GM18511 (cell line): ENCODE results near the gene GAB1.

ENCODE experiments used
- ATAC-seq: cut with Tn5 transposase; IDR thresholded peaks from one replicate; pipeline ENCODE4 v1.9.1; 2021; ENCODE audit warnings: mild to moderate bottlenecking, moderate library complexity; ENCODE audit not compliant: unreplicated experiment

GAB1 gene

DNA sequence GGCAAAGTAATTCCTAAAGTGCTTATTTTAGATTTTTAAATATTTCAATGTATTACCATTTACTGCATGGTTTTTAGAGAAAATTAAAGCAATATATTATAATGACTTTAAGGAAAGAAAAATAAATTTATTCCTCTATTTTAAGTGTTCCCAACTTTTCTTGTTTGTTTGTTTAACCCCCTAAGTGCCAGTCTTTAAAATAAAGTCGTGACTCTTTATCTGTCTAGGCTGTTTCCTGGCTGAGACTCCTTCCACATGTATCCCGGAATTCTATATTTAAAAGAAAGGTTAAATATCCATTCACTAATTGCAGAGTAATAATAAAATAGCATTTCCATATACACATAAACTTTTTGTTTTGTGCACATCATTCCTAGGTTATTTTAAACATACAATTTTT, 71.2 kb downstream of the GAB1 start:
- ATAC-seq = no peak

DNA sequence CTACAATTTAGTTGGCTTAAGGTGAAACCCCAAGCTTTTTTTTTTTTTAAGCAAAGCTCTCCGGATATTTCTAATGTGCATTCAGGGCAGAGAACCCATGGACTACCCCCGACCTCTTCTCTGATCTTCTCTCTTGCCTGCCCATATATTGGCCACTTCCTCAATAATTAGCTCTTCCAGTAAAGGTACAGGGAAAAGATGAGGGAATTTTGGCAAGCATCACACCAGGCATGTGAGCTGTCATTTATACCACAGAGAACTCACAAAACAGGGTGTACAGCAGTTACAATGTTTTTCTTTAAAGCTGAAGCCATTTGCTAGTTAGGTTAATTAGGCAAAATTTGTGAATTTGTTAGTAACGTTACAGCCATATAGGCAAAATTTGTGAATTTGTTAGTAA, 73.3 kb downstream of the GAB1 start:
- ATAC-seq = no peak

DNA sequence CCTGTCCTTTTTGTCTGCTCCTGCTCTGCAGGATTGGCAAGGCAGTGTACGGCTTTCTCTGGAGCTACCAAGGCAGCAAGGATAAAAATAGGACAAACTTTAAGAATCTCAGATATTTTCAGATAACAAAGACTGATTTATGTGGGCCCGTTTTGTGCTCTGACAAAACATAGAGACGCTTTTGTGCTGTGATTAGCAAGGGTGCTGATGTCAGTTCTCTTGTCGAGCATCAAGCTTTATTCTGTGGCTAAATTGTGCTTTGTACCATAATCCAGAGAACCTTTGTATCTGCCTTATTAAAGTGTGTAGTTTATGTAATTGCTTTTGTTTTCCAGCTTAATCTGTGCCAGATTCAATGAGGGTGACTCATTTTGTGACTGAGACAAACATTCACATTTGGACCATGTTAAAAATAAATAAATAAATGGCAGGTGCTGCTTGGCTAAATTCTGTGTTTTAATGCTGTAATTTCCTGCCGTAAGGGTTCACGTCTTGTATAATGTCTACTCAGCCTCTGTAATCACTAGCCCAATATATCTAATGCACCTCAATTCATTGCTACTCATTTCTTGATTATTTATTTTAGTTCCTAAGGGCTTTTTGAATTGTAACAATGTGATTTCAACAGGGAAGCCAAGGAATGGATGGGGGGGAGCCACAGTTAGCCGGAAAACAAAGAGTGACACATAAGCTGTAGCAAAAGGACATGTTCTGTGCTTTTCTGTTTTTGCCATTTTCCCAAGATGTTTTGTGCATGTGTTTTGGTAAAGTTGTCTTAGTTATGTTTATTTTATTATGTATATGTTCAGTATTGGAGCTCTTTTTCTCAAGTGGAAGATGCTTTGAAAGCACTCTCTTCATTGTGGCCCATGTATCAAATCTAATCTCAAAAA, 75.1 kb downstream of the GAB1 start:
- ATAC-seq = no peak

DNA sequence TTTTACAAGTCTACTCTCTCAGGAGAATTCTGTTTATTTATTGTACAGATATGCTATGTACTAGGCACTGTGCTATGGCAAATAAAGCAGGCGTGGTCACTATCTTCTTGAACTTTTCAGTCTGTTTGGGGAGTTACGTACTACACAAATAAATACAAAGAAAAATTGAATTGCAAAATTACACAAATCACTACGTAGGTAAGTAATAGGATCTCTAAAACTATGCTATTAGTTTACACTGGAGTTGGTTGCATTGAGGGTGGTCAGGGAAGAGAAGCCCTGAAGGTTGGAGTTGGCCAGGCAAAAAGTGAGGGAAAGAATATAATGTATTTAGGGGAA, 75.7 kb downstream of the GAB1 start:
- no peak for ATAC-seq

DNA sequence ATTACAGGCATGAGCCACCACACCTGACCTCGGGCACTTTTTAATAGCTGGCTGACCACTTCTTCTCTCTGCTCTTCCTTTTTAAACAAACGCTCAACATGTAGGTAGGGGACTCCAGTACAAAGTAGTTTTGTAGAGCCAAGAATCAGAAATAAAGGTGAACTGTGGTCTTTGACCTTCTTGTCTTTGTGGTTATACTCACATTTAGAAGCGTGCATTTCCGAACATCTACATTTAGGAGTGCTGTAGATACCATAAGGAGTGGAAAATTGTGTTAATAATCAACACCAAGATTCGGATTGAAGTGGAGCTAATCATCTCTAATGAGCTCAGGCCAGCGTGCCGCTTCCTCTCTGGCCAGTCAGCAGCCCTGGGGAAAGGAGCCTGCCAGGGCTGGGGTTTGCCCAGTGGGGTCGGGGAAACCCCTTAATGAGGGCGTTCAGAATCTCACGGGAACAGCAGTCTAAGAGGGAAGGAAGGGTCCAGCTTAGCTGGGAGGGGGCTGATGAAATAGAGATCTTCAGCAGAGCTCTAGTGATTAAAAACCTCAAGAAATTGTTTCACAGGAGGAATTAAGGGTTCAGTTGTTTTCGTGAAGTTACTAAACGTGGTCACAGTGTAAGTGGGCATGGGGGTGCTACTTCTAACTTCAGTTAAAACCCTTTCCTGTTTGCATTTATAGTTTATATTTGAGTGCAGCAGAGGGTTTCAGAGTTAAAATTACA, 81.2 kb downstream of the GAB1 start:
- ATAC-seq = peak; percentile 89

DNA sequence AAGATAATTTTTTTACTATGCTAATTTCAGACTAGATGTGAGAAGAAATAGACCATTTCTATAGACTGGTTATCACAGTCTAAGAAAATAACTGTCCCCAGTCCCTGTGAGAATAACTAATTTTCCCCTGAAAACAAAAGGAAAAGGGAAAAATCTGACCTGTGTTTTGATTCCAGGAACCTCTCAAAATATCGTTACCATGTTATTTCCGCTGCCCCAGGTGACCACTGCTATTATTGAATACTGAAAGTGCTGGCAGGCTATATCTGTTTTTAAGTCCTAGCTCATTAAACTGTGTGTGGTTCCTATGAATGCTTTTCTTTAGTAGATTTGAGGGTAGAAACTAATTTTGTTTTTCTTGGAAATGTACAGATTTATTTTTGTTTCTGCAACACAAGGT, 83.6 kb downstream of the GAB1 start:
- ATAC-seq = peak; percentile 41

DNA sequence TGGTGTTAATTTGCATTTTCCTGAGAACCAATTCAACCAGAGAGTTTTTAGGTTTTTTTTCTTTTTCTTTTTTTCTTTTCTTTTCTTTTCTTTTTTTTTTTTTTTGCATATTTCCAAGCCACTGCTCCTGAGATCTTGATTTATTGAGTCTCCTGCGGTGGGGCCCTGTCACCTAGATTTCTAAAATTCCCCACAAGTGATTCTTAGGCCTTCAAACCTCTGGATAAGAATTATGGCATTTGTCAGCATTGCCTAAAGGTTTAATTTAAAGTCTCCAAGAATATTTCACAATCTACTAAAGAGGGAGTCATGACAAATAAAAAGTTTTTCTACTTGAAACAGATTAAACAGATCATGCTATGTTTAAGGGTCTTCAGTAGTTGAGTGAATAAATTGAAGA, 84.9 kb downstream of the GAB1 start:
- ATAC-seq = no peak

DNA sequence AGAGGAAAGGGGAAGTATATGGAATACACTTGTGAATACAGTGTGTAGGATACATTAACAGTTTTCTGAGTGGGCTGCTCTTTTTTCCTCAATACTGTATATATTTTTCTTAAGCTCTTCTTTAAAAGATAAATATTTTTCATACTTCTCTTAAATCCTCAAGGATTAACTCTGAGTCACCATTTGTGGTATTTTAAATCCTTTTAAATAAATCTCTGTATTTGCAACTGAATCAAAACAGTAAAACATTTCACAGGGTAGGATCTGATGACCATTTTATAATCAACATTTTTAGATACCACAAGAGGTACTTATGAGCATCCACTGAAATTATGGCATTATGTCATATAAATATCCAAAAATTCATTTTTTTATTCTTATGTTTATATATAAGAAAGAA, 87.6 kb downstream of the GAB1 start:
- ATAC-seq = no peak

DNA sequence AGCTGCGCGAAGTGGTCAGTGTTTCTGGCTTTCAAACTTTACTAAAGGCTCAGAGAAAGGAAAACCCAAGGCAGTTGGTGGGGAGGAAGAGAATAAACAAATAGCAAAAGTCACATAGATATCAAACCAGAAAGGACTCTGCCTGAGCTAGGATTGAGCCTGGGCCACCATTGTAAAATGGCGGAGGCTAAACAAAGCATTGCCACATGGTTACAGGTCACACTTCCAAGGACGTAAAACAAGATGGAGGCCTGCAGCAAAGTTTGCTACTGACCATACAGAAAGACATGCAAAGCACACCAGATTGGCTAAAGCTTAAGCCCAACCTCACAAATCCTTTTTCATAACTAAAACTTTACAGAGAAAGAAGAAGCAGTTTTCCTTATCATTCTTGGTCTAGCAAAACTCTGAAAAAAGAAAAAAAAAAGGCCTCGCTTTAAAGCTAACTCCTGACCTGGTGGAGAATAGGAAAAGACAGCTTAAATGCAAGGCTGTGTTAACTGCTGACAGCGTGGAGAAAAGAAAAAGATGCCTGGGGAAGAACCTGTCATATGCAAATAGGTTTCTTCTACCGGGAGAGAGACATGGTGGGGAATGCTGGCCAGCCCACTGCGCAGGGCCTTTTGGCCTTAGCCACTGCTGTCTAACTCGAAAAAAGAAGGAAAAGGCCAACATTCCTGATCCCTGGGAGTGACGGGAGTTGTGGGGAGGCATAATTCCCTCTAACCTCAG, 95.0 kb downstream of the GAB1 start:
- no peak for ATAC-seq

DNA sequence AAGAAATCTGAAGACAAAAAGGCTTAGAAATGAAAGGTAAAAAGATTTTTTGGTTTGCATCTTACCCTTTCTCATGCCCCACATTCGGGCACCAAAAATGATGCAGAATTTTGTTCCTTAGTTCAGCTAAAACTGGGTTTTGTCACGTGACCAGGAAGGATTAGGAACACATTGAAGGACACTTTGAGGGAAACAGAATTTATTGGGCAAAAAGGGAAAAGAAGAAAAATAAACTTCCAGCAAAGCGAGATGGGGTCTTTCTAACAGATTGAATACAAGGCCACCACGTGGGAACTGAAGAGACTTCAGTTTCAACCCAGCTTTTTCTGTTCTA, 95.5 kb downstream of the GAB1 start:
- ATAC-seq = no peak

DNA sequence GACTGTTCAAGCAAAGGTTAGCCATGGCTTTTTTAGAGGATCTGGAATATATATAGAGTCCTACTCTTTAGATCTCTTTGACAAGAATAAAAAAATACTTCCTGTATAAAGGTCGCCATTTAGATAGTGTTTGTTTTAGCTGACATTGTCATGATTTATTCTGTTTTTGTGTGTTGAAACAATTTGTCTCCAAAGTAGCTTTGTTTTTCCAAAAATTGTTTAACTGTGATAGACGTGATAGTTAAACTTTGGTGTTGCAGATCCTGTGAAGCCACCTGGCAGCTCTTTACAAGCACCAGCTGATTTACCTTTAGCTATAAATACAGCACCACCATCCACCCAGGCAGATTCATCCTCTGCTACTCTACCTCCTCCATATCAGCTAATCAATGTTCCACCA, 96.6 kb downstream of the GAB1 start:
- ATAC-seq = no peak

DNA sequence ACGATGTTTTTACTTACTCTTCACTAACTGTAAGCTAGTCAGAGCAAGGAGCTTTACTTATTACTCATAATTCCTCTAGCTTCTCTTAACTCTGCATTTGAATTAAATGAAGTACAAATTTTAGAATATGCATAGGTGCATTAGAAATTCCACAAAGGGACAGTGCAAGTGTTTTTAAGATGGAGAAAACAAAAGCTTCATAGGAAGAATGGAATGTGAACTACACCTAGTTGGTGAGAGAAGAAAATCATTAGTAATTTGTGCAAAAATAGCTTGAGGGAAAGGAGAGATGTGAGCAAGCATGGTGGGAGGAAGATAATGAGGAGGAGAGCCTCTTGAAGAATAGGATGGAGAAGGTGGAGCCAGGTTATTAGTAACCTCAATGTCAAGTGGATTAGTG, 99.3 kb downstream of the GAB1 start:
- no peak for ATAC-seq

DNA sequence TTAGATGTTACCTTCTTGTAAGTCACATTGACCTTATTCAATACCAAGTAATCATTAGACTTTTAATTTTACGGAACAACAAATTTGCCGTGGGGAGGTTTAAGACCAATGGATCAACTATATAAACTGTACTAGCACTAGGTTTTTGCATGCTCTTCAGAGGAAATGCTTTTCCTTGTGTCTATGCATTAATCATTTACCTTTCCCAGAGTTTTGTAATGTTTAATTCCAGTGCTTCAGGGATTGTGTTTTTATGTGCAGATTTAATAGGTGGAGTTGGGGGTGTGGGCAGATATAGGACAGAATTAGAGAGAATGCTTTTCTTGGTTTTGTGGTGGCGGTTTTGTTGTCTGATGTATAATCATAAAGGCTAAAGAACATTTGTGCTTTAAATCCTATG, 100.8 kb downstream of the GAB1 start:
- ATAC-seq = no peak

DNA sequence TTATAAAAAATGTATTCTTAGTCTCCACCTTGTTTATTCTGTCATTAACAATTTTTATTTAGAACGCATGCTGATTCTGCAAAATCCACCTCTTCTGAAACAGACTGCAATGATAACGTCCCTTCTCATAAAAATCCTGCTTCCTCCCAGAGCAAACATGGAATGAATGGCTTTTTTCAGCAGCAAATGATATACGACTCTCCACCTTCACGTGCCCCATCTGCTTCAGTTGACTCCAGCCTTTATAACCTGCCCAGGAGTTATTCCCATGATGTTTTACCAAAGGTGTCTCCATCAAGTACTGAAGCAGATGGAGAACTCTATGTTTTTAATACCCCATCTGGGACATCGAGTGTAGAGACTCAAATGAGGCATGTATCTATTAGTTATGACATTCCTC, 101.3 kb downstream of the GAB1 start:
- ATAC-seq = no peak

DNA sequence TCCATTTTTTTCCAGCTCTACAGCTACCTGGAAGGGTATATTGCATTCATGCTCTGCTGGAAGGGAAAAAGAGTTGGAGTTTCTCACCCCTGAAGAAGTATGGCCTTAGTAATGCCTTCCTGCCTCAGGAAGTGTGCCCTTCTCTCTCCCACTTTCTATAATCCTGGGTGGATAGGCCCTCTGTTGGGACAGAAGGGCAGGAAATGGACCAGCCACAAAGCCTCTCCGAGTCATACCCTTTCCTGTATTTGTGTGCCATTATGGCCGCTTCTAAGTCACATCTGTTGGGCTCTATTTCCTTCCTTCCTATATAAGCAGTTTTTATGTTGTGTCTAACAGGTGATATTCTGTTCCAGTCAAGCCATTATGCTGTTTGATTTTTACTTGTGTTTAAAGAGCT, 102.0 kb downstream of the GAB1 start:
- ATAC-seq = no peak

DNA sequence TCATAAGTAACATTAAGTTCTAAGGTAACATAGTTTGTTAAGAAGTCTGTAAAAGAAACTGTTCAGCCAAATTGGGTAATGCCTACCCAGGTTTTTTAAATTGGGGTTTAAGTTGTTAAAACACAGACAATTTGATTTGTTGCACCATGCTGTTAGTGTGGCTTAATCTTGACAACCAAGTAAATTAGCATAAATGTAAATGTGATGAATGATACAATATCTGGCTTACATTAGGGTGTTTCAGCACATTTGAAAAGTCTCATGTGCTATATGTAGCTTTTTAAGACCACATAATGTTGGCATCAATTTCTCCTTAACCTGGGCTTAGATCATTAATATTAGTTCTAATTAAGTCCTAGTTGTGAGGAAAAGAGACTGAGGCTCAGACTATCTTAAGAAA, 104.4 kb downstream of the GAB1 start:
- ATAC-seq = no peak

DNA sequence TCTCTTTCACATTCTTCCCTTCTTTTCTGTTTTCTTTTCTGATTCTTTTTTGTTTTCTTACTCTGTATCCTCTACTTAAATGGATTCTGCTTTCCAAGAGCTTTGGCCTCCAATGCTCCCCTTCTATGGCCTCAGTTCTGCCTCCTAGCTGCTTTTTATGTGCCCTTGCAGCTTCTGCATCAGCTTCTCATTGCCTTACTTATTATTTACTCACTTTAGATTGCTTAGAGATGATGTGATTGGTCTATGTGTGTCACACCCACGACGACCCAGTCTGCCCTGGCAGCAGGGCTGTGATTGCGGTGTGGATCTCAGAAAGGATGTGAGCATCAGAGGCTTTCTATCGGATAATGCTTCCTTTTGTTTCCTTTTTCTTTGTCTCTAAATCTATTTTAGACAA, 105.0 kb downstream of the GAB1 start:
- no peak for ATAC-seq

DNA sequence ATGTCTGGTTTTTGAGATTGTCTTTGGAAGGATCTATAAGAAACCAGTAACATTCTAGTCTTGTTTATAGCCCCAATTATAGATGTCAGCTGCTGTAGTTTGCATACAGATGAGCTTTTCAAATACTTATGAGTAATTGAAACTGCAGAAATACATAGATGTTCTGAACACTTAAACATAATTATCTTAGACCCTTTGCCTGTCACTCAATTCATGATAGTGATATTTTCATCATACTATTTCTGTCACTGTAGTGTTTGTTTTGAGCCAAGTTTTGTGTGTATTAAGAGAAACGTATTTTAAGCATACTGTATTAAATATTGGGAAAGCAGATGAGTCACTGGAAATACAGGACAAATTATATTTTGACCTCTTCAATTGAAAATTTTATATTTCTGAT, 107.1 kb downstream of the GAB1 start:
- ATAC-seq = no peak

DNA sequence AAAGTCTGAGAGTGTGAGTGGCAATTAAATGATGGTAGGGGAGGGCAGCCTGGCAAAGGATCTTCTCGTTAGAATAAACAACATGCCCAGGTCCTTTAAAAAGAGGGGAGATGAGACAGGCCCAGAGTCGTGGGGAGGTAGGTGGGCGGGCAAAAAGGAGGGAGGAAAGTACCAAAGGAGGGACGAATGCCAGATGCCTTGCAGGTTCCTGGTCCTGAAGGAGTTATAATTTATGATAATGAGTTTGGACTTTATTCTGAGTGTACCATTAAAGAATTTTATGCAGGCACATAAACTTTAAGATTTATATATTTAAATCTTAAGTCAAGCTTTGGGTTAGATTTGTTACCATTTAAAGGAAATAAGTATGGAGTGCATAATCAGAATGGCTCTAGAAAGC, 114.5 kb downstream of the GAB1 start:
- ATAC-seq = no peak

DNA sequence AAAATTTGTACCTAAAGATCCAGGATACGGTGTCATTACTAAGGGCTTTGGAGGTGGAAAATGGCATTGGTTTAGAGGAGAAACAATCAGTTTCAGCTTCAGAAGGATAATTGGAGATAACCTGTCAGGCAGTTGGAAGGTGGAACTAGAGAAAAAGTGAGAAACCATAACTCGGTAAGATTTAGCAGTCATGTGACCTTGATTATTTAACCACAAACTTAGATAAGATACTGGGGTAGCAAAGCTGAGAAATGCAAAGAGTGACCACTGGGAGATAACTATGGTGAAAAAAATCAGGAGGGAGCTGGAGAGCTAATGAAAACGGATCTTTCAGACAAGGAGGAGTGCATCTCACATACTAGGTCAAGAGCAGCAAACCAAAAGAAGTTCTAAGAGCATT, 118.5 kb downstream of the GAB1 start:
- no peak for ATAC-seq

DNA sequence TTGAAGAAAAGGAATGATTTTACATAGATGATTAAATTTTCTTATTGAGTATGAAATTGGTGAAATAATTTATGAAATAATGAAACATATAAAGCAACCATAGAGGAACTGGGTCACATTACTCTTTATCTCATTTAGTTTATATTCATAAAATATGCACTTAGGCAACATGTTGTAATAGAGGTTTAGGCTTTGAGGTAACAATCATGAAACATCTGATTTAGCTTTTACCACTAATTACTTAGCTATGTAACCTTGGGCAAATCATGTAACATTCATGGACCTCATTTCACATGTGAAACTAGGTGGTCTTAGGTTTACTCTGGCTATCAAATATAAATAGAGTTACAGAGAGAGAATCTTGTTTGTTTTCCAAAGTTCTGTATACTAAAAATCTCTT, 122.3 kb downstream of the GAB1 start:
- ATAC-seq = no peak
